Activated T-cell treated with anti-CD3 and anti-CD28 coated beads for 1 hour (primary cell): ENCODE results near the gene RALGAPB.
"Not testable (repeated sequence)": the region's sequence is repeated elsewhere in the genome, so short reads cannot be mapped to it uniquely, and the experiment has no call there.

Source experiments
- DNase-seq: peaks from one replicate; pipeline ENCODE4 v3.0.0-alpha.2; 2020; ENCODE audit warnings: low read depth

The RALGAPB gene

GRCh38 chr20:38447251-38447661, 25.4 kb upstream of the RALGAPB start:
- DNase-seq, result no peak

GRCh38 chr20:38447931-38448675, 24.5 kb upstream of the RALGAPB start:
- DNase-seq, result no peak

GRCh38 chr20:38449046-38449445, 23.6 kb upstream of the RALGAPB start:
- no peak for DNase-seq

DNA sequence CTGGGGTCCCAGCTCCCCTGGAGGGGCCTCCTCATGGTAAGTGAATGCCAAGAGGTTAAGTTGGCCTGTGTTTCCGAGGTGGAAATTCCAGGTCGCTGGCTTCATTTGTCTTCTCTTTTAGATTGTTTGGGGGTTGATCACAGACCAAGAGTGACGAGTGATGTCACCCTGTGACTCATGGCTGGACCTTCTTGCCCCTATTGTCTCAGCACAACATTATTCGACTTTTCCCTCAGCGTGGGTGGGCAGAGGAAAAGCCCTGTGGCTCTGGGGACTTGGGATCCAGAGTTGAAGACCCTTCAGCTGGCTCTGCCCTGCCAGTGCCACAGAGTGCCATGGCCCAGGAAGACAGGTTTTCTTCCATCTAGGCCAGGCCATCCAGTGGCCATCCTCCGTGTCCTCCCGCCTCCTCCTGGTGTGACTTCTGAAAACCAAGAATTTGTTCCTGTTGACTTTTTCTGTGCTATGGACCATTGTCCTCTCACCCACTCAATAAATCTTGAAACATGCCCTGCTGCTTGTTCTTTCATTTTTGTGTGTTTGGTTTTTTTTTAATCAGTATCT, 22.1 kb upstream of the RALGAPB start:
- no peak for DNase-seq

DNA sequence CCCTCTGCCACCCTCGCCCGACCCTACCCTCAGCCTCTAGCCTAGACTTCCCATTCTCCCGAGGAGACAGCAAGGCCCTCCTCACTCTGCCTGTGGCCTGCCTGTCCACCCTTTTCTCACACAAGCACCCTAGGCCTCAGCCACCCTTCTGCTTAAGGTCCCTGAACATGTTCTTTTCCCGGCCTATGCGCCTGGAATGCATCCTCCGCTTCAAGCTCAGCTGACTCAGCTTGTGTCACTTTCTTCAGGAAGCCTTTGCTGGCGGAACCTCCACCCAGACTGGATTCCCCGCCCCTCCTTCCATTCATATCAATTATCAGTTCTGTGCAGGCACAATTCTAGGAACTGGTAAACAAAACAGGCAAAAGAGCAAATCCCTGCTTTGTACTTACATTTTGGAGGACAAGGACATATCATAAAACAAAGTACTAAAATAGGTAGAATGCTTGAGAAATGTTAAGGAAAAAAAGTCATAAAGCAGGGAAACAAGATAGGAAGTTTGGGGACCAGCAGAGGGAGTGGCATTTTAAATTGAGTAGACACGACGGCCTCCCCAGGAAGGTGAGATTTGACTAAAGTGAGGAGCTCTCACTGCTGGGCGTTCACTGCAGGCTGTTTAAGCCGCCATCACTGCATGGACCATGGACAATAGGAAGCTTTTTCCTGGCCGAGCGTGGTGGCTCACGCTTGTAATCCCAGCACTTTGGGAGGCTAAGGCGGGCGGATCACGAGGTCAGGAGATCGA, 19.6 kb upstream of the RALGAPB start:
- no peak for DNase-seq

GRCh38 chr20:38453941-38454340, 18.7 kb upstream of the RALGAPB start:
- DNase-seq, result no peak

DNA sequence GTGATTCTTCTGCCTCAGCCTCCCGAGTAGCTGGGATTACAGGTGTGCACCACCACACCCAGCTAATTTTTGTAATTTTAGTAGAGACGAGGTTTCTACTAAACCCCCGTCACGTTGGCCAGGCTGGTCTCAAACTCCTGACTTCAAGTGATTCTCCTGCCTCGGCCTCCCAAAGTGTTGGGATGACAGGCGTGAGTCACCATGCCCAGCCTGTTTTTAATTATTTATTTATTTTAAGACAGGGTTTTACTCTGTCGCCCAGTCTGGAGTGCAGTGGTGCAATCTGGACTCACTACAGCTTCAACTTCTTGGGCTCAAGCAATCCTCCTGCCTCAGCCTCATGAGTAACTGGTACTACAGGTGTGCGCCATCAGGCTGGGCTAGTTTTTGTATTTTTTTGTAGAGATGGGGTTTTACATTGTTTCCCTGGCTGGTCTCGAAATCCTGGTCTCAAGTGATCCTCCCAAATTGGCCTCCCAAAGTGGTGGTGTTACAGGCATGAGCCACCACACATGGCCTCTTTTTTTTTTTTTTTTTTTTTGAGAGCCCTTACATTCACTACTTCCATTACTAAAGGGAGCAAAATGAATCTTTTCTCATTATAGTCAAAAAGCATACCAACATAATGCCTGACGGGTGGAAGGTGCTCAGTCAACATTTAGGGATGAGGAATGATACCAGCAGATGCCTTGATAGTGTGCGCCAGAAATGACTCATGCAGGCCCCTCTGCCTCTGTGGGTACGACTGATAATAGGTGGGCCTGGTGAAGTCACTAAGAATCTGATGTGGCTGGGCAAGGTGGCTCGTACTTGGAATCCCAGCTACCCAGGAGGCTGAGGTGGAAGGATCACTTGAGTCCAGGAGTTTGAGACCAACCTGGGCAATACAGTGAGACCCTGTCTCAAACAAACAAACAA, 17.8 kb upstream of the RALGAPB start:
- DNase-seq, result no peak

DNA sequence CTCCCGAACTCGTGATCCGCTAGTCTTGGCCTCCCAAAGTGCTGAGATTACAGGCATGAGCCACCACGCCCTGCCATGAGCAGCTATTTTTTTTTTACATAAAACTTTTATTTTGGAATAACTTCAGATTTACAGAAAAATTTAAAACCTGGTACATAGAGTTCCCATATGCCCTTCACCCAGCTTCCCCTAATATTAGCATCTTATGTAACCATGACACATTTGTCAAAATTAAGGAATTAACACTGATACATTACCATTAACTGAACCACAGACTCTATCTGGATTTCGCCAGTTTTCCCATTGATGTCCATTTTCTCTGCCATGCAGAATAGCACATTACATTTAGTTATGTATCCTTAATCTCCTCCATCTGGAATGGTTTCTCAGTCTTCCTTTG, 14.3 kb upstream of the RALGAPB start:
- DNase-seq, result no peak

DNA sequence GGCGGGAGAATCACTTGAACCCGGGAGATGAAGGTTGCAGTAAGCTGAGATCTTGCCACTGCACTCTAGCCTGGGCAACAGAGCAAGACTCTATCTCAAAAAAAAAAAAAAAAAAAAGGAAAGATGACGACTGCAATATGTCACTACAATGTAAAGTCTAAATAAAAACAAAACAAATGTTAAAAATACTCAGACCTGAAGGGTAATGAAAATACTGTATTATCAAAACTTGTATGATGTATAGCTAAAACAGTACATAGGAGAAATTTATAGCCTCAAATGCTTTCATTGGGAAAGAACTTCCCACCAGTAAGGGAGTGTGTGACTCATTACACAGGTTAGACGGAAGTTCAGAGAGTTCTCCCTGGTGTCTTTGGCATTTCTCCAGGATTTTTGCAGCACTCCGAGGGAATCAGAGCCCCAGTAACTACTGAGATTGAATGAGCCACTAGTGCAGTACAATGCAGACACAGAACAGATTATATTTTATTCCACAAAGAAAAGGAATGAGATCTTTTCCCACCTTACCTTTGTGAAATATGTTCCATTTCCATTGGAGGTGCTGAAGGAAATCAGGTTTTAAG, 12.5 kb upstream of the RALGAPB start:
- DNase-seq, result no peak

- DNase-seq, result not testable (repeated sequence)
Observed at GRCh38 chr20:38460631-38461030, 12.0 kb upstream of the RALGAPB start.

GRCh38 chr20:38461167-38461566, 11.5 kb upstream of the RALGAPB start:
- not testable (repeated sequence) for DNase-seq

DNA sequence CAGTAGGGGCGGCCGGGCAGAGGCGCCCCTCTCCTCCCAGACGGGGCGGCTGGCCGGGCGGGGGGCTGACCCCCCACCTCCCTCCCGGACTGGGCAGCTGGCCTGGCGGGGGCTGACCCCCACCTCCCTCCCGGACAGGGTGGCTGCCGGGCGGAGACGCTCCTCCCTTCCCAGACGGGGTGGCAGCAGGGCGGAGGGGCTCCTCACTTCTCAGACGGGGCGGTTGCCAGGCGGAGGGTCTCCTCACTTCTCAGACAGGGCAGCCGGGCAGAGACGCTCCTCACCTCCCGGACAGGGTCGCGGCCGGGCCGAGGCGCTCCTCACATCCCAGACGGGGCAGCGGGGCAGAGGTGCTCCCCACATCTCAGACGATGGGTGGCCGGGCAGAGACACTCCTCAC, 11.1 kb upstream of the RALGAPB start:
- not testable (repeated sequence) for DNase-seq

GRCh38 chr20:38466171-38466570, 6.5 kb upstream of the RALGAPB start:
- DNase-seq, result no peak

GRCh38 chr20:38466983-38467382, 5.7 kb upstream of the RALGAPB start:
- DNase-seq, result no peak

DNA sequence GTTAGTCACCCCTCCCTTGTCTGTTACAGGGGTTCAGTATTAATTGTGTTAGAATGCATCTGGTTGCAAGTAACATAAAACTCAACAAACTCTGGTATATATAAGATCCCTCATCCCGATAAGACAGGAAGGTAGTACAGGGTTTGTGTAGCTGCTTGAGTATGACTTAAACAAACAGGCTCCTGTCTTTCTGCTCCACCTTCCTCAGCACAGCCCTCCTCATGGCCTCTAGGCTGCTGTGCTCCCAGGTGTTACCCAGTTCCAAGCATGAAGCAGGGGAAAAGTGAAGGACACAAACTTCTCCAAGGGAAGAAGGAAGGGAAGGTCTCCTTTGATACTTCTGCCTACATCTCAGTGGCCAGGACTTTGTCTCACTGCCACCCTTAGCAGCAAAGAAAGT, 1.4 kb upstream of the RALGAPB start:
- no peak for DNase-seq

DNA sequence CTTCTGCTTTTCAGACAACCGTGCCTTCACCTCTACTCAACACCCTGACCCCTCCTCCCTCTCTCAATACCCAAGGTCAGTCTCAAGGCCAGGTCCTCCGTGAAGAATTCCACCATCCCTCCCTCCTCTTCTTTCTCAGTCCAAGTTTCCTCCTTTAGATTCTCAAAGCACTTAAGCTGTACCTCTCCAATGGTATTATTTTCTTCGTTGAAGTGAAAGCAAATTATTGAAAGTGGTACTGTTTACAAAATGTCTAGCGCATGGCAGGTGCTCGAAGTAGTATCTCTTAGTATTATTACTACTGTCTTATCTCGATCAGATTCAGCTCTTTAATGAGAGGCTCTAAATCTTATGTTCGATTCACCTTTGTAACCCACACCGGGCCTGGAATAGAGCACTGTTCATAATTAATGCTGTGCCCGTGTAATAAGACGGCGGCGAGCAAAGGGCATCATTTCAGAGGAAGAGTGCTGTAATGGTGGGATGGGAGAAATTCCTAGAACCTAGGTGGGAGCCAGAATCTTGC, 593 bp upstream of the RALGAPB start:
- no peak for DNase-seq

DNA sequence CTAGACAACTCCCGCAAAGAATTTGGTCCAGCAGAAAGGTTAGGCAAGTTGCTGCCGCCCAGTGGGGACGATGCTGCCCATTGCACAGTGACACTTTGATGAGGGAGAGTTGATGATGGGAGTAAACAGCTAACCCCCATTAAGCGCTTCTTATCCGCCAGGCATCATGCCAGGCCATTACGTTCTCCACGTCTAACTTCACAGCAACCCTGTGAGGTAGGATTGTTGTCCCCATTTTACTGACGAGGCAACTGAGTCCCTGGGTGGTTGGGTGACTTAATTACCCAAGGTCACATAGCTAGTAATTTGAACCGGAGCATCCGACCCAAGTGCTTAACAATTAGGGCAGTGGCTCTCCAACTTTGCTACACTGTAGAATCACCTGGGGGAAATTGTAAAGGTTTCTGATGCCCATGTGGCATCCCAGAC, 738 bp downstream of the RALGAPB start:
- DNase-seq, result no peak

DNA sequence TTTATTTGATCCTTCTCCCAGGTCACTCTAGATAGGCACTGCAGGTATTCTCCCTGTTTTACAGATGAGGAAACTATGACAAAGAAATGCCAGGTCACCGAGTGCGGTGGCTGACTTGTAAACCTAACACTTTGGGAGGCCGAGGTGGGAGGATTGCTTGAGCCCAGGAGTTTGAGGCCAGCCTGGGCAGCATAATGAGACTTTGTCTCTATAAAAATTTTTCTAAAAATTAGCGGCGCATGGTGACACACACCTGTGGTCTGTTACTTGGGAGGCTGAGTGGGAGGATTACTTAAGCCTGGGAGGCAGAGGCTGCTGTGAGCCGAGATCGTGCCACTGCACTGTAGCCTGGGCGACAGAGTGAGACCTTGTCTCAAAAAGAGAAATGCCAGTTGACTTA, 5.1 kb downstream of the RALGAPB start:
- DNase-seq, result no peak

- DNase-seq, result no peak
Observed at GRCh38 chr20:38479596-38479995, 7.0 kb downstream of the RALGAPB start.

- no peak for DNase-seq
Observed at GRCh38 chr20:38485041-38485440, 12.4 kb downstream of the RALGAPB start.

GRCh38 chr20:38489181-38489580, 16.5 kb downstream of the RALGAPB start:
- DNase-seq, result no peak
